ENCODE data around the gene HIPK2. TPM values are rescaled to one million over a fixed set of nuclear protein-coding genes. Genes with fewer than 3 reads are reported as not detected.

HIPK2 gene
- total and polyA plus RNA-seq, 2 experiments from 2014 or later: 7.3 to 16.9 TPM

DNA sequence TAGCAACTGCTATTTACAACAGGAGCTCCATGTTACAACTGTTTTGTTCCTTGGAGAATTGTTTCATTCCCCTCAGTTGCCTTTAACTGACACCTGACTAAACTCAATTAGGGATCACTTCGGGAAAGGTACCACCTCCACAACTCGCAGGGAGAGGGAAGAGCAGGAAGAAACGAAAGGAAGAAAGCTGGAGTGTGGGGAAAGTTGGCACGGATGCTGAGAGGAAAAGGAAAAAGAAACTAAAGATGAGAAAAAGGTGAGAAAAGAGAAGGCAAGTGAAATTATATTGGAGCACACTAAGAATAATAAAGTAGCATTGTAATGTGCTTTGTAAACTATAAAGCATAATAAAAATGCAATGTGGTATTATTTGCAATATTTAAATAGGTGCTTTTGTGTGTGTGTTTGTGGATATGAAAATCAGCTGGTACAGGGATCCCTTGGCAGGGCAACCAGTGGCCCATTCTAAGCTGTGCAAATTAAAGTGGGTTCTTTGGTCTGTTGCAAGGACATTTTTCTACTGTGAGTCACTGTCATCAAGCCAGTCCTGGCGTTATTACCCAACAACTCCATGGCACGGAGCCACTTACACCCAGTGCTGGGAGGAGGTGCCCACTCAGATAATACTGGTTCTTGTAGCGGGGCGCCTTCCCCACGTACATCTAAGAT lies 45.9 kb downstream of the HIPK2 start:
- H3K36me3 Mint-ChIP-seq (ENCODE audit: low read depth): peaks cover 2% of the 10 kb centered on the region; the same call in 1 of the 3 replicates
- H3K4me3 Mint-ChIP-seq: no peak overlapping the region
- Histone ChIP-seq H3K4me2 (no peak overlapping the region), H4K20me1 (replicated peaks; ENCODE audit: insufficient read depth) (peaks cover 5% of the 10 kb centered on the region; the same call in 1 of the 2 replicates), H3F3A (replicated peaks; ENCODE audit: low read depth) (no peaks in the 10 kb centered on the region), H3K36me3 (ENCODE audit: insufficient read depth) (no peaks in the 10 kb centered on the region), H3K4me1 (ENCODE audit: insufficient read depth) (peaks cover 9% of the 10 kb centered on the region), H3K4me3 (no peak overlapping the region), H2AFZ (no peak overlapping the region), H3K27ac (ENCODE audit: low read depth) (no peak overlapping the region), H3K9me2 (ENCODE audit: insufficient read depth) (no peaks in the 10 kb centered on the region), H3K79me2 (replicated peaks; ENCODE audit: insufficient read depth) (peaks cover 21% of the 10 kb centered on the region), H3K27me3 (ENCODE audit: insufficient read depth) (no peaks in the 10 kb centered on the region)
- ATAC-seq: no peak
- H3K27ac Mint-ChIP-seq: no peak overlapping the region
- peaks cover 2% of the 10 kb centered on the region; the same call in 1 of the 3 replicates for H3K9me3 Mint-ChIP-seq
- no peak for DNase-seq (ENCODE audit: low spot score)
- H3K4me1 Mint-ChIP-seq: peaks cover 22% of the 10 kb centered on the region
- TF ChIP-seq NANOG (IDR thresholded peaks at IDR 0.05; ENCODE audit: borderline replicate concordance) (no peak), EZH2 (IDR thresholded peaks at IDR 0.05; ENCODE audit: low read depth, unreplicated experiment) (no peak), STAT1 (IDR thresholded peaks at IDR 0.05; ENCODE audit: unreplicated experiment) (no peak), ZNF114 (CRISPR knock-in tag; IDR thresholded peaks at IDR 0.05) (no peak), ZNF331 (CRISPR knock-in tag; IDR thresholded peaks at IDR 0.05; ENCODE audit: low read depth) (no peak), CREB1 (CRISPR knock-in tag; IDR thresholded peaks at IDR 0.05; ENCODE audit: low read depth) (no peak), EZH2phosphoT487 (IDR thresholded peaks at IDR 0.05; ENCODE audit: unreplicated experiment) (no peak), JUNB (IDR thresholded peaks at IDR 0.05; ENCODE audit: unreplicated experiment) (no peak), POLR2AphosphoS5 (IDR thresholded peaks at IDR 0.05; ENCODE audit: low read depth) (no peak)
- TF ChIP-seq, protein P1, sequence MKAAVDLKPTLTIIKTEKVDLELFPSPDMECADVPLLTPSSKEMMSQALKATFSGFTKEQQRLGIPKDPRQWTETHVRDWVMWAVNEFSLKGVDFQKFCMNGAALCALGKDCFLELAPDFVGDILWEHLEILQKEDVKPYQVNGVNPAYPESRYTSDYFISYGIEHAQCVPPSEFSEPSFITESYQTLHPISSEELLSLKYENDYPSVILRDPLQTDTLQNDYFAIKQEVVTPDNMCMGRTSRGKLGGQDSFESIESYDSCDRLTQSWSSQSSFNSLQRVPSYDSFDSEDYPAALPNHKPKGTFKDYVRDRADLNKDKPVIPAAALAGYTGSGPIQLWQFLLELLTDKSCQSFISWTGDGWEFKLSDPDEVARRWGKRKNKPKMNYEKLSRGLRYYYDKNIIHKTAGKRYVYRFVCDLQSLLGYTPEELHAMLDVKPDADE (IDR thresholded peaks at IDR 0.05): no peak
- TF ChIP-seq, protein P2, sequence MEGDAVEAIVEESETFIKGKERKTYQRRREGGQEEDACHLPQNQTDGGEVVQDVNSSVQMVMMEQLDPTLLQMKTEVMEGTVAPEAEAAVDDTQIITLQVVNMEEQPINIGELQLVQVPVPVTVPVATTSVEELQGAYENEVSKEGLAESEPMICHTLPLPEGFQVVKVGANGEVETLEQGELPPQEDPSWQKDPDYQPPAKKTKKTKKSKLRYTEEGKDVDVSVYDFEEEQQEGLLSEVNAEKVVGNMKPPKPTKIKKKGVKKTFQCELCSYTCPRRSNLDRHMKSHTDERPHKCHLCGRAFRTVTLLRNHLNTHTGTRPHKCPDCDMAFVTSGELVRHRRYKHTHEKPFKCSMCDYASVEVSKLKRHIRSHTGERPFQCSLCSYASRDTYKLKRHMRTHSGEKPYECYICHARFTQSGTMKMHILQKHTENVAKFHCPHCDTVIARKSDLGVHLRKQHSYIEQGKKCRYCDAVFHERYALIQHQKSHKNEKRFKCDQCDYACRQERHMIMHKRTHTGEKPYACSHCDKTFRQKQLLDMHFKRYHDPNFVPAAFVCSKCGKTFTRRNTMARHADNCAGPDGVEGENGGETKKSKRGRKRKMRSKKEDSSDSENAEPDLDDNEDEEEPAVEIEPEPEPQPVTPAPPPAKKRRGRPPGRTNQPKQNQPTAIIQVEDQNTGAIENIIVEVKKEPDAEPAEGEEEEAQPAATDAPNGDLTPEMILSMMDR (conservative IDR thresholded peaks at IDR 0.05; ENCODE audit: low read depth in 2 of 2): no peak
- TF ChIP-seq, protein P3, sequence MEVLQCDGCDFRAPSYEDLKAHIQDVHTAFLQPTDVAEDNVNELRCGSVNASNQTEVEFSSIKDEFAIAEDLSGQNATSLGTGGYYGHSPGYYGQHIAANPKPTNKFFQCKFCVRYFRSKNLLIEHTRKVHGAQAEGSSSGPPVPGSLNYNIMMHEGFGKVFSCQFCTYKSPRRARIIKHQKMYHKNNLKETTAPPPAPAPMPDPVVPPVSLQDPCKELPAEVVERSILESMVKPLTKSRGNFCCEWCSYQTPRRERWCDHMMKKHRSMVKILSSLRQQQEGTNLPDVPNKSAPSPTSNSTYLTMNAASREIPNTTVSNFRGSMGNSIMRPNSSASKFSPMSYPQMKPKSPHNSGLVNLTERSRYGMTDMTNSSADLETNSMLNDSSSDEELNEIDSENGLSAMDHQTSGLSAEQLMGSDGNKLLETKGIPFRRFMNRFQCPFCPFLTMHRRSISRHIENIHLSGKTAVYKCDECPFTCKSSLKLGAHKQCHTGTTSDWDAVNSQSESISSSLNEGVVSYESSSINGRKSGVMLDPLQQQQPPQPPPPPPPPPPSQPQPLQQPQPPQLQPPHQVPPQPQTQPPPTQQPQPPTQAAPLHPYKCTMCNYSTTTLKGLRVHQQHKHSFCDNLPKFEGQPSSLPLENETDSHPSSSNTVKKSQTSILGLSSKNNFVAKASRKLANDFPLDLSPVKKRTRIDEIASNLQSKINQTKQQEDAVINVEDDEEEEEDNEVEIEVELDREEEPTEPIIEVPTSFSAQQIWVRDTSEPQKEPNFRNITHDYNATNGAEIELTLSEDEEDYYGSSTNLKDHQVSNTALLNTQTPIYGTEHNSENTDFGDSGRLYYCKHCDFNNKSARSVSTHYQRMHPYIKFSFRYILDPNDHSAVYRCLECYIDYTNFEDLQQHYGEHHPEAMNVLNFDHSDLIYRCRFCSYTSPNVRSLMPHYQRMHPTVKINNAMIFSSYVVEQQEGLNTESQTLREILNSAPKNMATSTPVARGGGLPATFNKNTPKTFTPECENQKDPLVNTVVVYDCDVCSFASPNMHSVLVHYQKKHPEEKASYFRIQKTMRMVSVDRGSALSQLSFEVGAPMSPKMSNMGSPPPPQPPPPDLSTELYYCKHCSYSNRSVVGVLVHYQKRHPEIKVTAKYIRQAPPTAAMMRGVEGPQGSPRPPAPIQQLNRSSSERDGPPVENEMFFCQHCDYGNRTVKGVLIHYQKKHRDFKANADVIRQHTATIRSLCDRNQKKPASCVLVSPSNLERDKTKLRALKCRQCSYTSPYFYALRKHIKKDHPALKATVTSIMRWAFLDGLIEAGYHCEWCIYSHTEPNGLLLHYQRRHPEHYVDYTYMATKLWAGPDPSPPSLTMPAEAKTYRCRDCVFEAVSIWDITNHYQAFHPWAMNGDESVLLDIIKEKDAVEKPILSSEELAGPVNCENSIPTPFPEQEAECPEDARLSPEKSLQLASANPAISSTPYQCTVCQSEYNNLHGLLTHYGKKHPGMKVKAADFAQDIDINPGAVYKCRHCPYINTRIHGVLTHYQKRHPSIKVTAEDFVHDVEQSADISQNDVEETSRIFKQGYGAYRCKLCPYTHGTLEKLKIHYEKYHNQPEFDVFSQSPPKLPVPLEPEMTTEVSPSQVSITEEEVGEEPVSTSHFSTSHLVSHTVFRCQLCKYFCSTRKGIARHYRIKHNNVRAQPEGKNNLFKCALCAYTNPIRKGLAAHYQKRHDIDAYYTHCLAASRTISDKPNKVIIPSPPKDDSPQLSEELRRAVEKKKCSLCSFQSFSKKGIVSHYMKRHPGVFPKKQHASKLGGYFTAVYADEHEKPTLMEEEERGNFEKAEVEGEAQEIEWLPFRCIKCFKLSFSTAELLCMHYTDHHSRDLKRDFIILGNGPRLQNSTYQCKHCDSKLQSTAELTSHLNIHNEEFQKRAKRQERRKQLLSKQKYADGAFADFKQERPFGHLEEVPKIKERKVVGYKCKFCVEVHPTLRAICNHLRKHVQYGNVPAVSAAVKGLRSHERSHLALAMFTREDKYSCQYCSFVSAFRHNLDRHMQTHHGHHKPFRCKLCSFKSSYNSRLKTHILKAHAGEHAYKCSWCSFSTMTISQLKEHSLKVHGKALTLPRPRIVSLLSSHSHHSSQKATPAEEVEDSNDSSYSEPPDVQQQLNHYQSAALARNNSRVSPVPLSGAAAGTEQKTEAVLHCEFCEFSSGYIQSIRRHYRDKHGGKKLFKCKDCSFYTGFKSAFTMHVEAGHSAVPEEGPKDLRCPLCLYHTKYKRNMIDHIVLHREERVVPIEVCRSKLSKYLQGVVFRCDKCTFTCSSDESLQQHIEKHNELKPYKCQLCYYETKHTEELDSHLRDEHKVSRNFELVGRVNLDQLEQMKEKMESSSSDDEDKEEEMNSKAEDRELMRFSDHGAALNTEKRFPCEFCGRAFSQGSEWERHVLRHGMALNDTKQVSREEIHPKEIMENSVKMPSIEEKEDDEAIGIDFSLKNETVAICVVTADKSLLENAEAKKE (CRISPR knock-in tag; IDR thresholded peaks at IDR 0.05): no peak
- TF ChIP-seq, protein P4, sequence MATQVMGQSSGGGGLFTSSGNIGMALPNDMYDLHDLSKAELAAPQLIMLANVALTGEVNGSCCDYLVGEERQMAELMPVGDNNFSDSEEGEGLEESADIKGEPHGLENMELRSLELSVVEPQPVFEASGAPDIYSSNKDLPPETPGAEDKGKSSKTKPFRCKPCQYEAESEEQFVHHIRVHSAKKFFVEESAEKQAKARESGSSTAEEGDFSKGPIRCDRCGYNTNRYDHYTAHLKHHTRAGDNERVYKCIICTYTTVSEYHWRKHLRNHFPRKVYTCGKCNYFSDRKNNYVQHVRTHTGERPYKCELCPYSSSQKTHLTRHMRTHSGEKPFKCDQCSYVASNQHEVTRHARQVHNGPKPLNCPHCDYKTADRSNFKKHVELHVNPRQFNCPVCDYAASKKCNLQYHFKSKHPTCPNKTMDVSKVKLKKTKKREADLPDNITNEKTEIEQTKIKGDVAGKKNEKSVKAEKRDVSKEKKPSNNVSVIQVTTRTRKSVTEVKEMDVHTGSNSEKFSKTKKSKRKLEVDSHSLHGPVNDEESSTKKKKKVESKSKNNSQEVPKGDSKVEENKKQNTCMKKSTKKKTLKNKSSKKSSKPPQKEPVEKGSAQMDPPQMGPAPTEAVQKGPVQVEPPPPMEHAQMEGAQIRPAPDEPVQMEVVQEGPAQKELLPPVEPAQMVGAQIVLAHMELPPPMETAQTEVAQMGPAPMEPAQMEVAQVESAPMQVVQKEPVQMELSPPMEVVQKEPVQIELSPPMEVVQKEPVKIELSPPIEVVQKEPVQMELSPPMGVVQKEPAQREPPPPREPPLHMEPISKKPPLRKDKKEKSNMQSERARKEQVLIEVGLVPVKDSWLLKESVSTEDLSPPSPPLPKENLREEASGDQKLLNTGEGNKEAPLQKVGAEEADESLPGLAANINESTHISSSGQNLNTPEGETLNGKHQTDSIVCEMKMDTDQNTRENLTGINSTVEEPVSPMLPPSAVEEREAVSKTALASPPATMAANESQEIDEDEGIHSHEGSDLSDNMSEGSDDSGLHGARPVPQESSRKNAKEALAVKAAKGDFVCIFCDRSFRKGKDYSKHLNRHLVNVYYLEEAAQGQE (IDR thresholded peaks at IDR 0.05; ENCODE audit: unreplicated experiment): no peak
- H3K27me3 Mint-ChIP-seq (ENCODE audit: insufficient read depth, low read depth, poor library complexity): peaks cover 5% of the 10 kb centered on the region

All from GM23338 (cell line).